Astrocyte (in vitro differentiated cells and primary cell): Measurements from ENCODE around the gene HS6ST3.

Experiments used
- CTCF ChIP-seq: IDR thresholded peaks from 2 replicates; pipeline ENCODE4 v1.5.1; 2011; ENCODE audit warnings: low read depth, mild to moderate bottlenecking, inconsistent platforms, low read length, moderate library complexity; ENCODE audit not compliant: insufficient read depth
- EZH2 ChIP-seq: IDR thresholded peaks from 2 replicates; pipeline ENCODE4 v1.6.1; 2012; ENCODE audit warnings: mild to moderate bottlenecking, low read length, inconsistent platforms; ENCODE audit not compliant: insufficient read depth

- no peak for TF ChIP-seq EZH2
- TF ChIP-seq CTCF, result no peak
These were observed 556.8 kb downstream of the HS6ST3 start for GRCh38 chr13:96646515-96647211.
